ENCODE data around the gene SYNE1.

DNA sequence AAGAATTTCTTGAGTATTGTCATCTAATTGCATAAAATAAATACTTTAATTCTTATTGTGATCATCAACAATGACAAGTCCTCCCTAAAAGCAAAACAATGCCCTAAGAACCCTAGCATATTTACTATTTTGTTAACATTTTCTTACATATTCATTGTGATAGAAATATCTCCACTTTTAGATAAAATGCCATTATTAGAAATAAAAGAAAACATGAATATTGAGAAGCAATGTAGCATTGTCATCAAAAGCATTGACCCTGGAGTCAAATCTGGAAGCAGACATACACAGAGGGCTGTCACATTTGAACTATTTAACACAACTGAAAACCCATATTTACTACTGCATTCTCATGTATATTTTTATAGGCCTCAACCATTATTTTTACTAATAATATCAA, 257.7 kb downstream of the SYNE1 start:
- TF ChIP-seq POLR2A (IDR thresholded peaks at IDR 0.05), result no peak
- TF ChIP-seq, protein P1, sequence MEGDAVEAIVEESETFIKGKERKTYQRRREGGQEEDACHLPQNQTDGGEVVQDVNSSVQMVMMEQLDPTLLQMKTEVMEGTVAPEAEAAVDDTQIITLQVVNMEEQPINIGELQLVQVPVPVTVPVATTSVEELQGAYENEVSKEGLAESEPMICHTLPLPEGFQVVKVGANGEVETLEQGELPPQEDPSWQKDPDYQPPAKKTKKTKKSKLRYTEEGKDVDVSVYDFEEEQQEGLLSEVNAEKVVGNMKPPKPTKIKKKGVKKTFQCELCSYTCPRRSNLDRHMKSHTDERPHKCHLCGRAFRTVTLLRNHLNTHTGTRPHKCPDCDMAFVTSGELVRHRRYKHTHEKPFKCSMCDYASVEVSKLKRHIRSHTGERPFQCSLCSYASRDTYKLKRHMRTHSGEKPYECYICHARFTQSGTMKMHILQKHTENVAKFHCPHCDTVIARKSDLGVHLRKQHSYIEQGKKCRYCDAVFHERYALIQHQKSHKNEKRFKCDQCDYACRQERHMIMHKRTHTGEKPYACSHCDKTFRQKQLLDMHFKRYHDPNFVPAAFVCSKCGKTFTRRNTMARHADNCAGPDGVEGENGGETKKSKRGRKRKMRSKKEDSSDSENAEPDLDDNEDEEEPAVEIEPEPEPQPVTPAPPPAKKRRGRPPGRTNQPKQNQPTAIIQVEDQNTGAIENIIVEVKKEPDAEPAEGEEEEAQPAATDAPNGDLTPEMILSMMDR (IDR thresholded peaks at IDR 0.05), result no peak

Measured in heart left ventricle (tissue), 13 donors.